Fibroblast of lung (primary cell): ENCODE results near the gene GPR12. TPM values are rescaled to one million over a fixed set of nuclear protein-coding genes. Genes with fewer than 3 reads are reported as not detected.

Experiments used
- DNase-seq, 2 donors: peaks; one replicate each; pipeline versions ENCODE4 v3.0.0 to v3.0.0-alpha.2; 2010; ENCODE audit warnings: low read depth in 2 of 2
- H2AFZ ChIP-seq: 2 replicates; pipeline ENCODE4 v1.5.1; 2012; ENCODE audit warnings: low read length, control low read depth, inconsistent platforms
- H3K27ac ChIP-seq: 2 replicates; pipeline ENCODE4 v1.5.1; 2011; ENCODE audit warnings: low read length, control low read depth; ENCODE audit not compliant: insufficient read depth
- H3K27me3 ChIP-seq: 2 replicates; pipeline ENCODE4 v1.5.1; 2011; ENCODE audit warnings: mild to moderate bottlenecking, low read length; ENCODE audit not compliant: control insufficient read depth, insufficient read depth
- H3K36me3 ChIP-seq: 2 replicates; pipeline ENCODE4 v1.5.1; 2011; ENCODE audit warnings: low read length; ENCODE audit not compliant: control insufficient read depth, insufficient read depth
- H3K4me1 ChIP-seq: 2 replicates; pipeline ENCODE4 v1.5.1; 2011; ENCODE audit warnings: low read length; ENCODE audit not compliant: control insufficient read depth, insufficient read depth; ENCODE audit errors: extremely low read depth
- H3K4me2 ChIP-seq: 2 replicates; pipeline ENCODE4 v1.5.1; 2011; ENCODE audit warnings: low read length, control low read depth; ENCODE audit not compliant: insufficient read depth; ENCODE audit errors: extremely low read depth
- H3K4me3 ChIP-seq, 4 experiments: fragments of 200-600 bp in 1 of 4; sonication (generic) in 1 of 4; replicated peaks in 1 of 4; 2 replicates each; pipeline ENCODE4 v1.5.1; 2011 to 2016; ENCODE audit warnings: low read length in 4 of 4, low read depth in 3 of 4, mild to moderate bottlenecking in 3 of 4, control low read depth in 2 of 4, inconsistent platforms in 1 of 4, mixed read lengths in 1 of 4; ENCODE audit not compliant: insufficient read depth in 1 of 4; ENCODE audit errors: control extremely low read depth in 1 of 4
- H3K79me2 ChIP-seq: 2 replicates; pipeline ENCODE4 v1.5.1; 2012; ENCODE audit warnings: mild to moderate bottlenecking, low read length, inconsistent platforms; ENCODE audit not compliant: control insufficient read depth, insufficient read depth
- H3K9ac ChIP-seq: 2 replicates; pipeline ENCODE4 v1.5.1; 2011; ENCODE audit warnings: mild to moderate bottlenecking, low read length, control low read depth; ENCODE audit not compliant: insufficient read depth
- H3K9me3 ChIP-seq: 2 replicates; pipeline ENCODE4 v1.5.1; 2012; ENCODE audit warnings: low read depth, low read length; ENCODE audit not compliant: control insufficient read depth, insufficient read depth
- H4K20me1 ChIP-seq: 2 replicates; pipeline ENCODE4 v1.5.1; 2011; ENCODE audit warnings: low read length; ENCODE audit not compliant: control insufficient read depth, insufficient read depth; ENCODE audit errors: extremely low read depth
- EZH2 ChIP-seq: IDR thresholded peaks from 2 replicates; pipeline ENCODE4 v1.5.1; 2012; ENCODE audit warnings: low read length, control low read depth, mild to moderate bottlenecking; ENCODE audit errors: missing control alignments
- polyA plus RNA-seq, 2 donors: library from polyadenylated mRNA; depleted of rRNA in 1 of 2; stranded (reverse) in 1 of 2; unstranded in 1 of 2; fragments of >200 nt; gene quantifications; 2 replicates each; pipeline ENCODE4 v1.2.1, GENCODE V29; 2011 to 2012; ENCODE audit warnings: missing spikeins in 1 of 2
- total RNA-seq: library from RNA; depleted of rRNA; stranded (reverse); fragments of >200 nt; gene quantifications from 2 replicates; pipeline ENCODE4 v1.2.1, GENCODE V29; 2014
- TF ChIP-seq, protein P1 (sequence below), 2 donors: IDR thresholded peaks in 1 of 2; conservative IDR thresholded peaks in 1 of 2; 1 replicate in 1 of 2; 2 replicates in 1 of 2; pipeline ENCODE4 v1.5.1; 2011 to 2012; ENCODE audit warnings: low read length in 2 of 2, control low read depth in 1 of 2, inconsistent platforms in 1 of 2, low read depth in 1 of 2, mild to moderate bottlenecking in 1 of 2

The GPR12 gene
- total and polyA plus RNA-seq, 2 donors (not counting 1 experiment from before 2014, with no cell fraction given): not detected

DNA sequence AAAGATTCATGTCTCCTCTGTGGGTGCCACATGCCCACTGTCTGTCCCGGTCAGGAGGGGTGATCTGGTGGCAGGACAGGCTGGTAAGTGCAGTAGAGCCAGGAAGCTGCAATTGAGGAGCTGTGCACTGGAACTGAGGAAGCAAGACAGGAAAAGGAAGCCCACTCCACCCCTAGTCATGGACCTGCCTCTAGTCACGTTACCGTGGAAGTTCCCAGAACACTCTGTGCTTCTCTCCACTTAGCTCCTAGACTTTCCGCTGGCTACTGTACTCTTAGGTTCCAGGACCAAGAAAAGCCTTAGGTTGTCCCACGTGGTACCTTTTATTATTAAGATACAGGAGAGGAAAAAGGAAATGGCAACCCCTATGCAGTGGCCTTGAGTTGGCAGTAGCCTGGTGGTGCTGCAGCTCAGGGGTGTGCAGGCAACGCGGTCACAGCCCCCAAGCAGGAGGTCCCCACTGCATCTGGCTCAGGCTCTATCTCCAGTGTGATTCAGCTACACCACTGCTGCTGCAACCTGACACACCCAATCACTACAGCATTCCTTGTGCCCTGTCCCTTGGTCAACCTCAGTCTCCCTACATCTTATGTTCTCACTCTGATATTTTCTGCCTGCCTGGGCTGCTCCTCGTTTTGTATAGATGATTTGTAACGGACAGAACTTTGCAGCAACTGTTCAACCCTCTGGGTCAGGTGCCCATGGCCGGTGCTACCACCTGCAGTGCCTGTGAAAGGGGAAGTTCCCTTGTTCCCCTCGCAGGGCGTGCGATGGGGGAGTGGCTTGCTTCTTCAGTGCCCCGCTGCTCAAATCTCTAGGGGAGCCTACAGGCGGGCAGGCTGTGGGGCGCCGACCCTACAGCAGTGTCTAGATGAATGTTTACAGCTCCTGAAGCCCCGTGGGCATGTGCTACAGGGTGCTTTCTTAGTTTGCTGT is 24.4 kb upstream of the GPR12 start:
- Histone ChIP-seq H3K9ac (no peak overlapping the region), H3K36me3 (no peaks in the 10 kb centered on the region), H3K27me3 (no peaks in the 10 kb centered on the region), H2AFZ (no peak overlapping the region), H4K20me1 (no peaks in the 10 kb centered on the region), H3K4me3 (no peak overlapping the region), H3K27ac (no peak overlapping the region), H3K4me2 (no peak overlapping the region), H3K9me3 (no peaks in the 10 kb centered on the region), H3K4me1 (no peaks in the 10 kb centered on the region), H3K79me2 (no peaks in the 10 kb centered on the region)
- no peak for DNase-seq
- TF ChIP-seq, protein P1, sequence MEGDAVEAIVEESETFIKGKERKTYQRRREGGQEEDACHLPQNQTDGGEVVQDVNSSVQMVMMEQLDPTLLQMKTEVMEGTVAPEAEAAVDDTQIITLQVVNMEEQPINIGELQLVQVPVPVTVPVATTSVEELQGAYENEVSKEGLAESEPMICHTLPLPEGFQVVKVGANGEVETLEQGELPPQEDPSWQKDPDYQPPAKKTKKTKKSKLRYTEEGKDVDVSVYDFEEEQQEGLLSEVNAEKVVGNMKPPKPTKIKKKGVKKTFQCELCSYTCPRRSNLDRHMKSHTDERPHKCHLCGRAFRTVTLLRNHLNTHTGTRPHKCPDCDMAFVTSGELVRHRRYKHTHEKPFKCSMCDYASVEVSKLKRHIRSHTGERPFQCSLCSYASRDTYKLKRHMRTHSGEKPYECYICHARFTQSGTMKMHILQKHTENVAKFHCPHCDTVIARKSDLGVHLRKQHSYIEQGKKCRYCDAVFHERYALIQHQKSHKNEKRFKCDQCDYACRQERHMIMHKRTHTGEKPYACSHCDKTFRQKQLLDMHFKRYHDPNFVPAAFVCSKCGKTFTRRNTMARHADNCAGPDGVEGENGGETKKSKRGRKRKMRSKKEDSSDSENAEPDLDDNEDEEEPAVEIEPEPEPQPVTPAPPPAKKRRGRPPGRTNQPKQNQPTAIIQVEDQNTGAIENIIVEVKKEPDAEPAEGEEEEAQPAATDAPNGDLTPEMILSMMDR (conservative IDR thresholded peaks at IDR 0.05 in 1 of 2, IDR thresholded peaks at IDR 0.05 in 1 of 2; ENCODE audit: low read depth in 1 of 2, low read length in 2 of 2): no peak

DNA sequence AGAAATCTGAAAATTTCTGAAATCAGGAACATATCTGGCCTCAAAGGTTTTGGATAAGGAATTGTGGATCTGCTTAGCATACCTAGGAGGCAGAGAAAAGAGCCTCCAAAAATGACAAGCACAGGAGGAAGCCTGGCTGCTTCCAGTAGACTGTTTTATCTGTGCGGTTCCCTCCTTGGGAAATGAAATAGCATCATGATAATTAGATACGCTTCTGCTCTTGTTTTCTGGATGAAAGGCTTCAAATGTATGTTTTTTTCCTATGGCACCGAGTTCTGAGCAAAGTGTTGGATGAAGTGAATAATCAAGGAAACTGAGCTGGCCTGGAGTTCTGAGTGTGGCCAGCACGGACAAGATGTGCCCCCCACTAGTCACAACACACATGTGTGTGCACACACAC is 19.8 kb upstream of the GPR12 start:
- H3K36me3 ChIP-seq: no peaks in the 10 kb centered on the region
- H3K27ac ChIP-seq: no peak overlapping the region
- TF ChIP-seq EZH2: no peak
- TF ChIP-seq, protein P1 (conservative IDR thresholded peaks at IDR 0.05 in 1 of 2, IDR thresholded peaks at IDR 0.05 in 1 of 2; ENCODE audit: low read depth in 1 of 2, low read length in 2 of 2): no peak
- no peak overlapping the region for H2AFZ ChIP-seq
- no peaks in the 10 kb centered on the region for H3K4me1 ChIP-seq
- no peak overlapping the region for H3K9ac ChIP-seq
- DNase-seq: no peak
- H3K4me3 ChIP-seq: no peak overlapping the region
- no peaks in the 10 kb centered on the region for H3K9me3 ChIP-seq
- no peaks in the 10 kb centered on the region for H3K27me3 ChIP-seq
- H3K4me2 ChIP-seq: no peak overlapping the region
- H4K20me1 ChIP-seq: no peaks in the 10 kb centered on the region
- H3K79me2 ChIP-seq: no peaks in the 10 kb centered on the region

DNA sequence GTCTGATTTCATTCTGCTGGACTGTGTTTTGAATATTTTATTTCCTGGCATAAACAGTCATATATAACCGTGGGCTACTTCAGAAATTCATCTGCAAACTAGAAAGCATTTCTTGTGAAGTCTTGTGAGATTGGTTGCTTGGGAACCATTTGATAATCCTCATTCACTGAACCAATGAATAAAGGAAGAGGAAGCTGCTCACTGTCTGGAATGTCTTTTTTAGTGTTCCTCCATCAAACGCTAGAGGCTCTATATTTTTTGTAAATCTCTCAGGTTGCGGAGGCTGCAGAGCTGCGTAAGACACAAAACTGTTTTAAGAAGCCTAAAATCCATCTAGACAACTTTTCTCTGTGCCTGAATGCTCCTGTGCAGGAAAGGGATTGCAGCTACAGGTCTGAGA is 18.7 kb upstream of the GPR12 start:
- no peaks in the 10 kb centered on the region for H3K4me1 ChIP-seq
- H3K36me3 ChIP-seq: no peaks in the 10 kb centered on the region
- no peak overlapping the region for H3K9ac ChIP-seq
- no peak overlapping the region for H3K4me3 ChIP-seq
- H3K27me3 ChIP-seq: no peaks in the 10 kb centered on the region
- H3K79me2 ChIP-seq: no peaks in the 10 kb centered on the region
- no peak overlapping the region for H3K27ac ChIP-seq
- DNase-seq: no peak
- TF ChIP-seq, protein P1 (conservative IDR thresholded peaks at IDR 0.05 in 1 of 2, IDR thresholded peaks at IDR 0.05 in 1 of 2; ENCODE audit: low read depth in 1 of 2, low read length in 2 of 2): no peak
- no peak for TF ChIP-seq EZH2
- H4K20me1 ChIP-seq: no peaks in the 10 kb centered on the region
- no peak overlapping the region for H2AFZ ChIP-seq
- no peaks in the 10 kb centered on the region for H3K9me3 ChIP-seq
- H3K4me2 ChIP-seq: no peak overlapping the region
